ENCODE measurements around the gene ERCC1. TPM values are rescaled to one million over a fixed set of nuclear protein-coding genes. Genes with fewer than 3 reads are reported as not detected.

ERCC1 gene
- total RNA-seq, 1 donor: 73.0 TPM

DNA sequence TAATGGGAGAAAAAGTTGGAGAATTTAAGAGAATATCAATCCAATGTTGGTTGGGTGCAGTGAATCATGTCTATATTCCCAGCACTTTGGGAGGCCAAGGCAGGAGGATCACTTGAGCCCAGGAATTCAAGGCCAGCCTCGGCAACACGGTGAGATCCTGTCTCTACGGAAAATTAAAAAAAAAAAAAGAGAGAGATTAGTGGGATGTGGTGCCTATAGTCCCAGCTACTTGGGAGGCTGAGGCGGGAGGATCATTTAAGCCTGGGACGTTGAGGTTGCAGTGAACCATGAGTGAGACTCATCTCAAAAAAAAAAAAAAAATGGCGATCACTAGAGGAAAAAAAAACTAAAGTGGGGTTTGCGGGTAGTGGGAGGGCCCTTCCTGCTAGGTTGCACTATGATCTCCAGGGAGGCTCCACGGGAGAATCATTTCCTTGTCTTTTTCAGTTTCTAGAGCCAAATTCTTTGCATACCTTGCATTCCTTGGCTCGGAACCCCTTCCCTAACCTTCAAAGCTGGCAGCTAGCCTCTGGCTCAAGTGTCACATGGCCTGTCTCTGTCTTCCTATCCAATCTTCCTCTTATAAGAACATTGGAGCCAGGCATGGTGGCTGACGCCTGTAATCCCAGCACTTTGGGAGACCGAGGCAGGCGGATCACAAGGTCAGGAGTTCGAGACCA lies 47.5 kb downstream of the ERCC1 start:
- DNase-seq (ENCODE audit: low read depth): peak; percentile 84
- TF ChIP-seq, protein P1, sequence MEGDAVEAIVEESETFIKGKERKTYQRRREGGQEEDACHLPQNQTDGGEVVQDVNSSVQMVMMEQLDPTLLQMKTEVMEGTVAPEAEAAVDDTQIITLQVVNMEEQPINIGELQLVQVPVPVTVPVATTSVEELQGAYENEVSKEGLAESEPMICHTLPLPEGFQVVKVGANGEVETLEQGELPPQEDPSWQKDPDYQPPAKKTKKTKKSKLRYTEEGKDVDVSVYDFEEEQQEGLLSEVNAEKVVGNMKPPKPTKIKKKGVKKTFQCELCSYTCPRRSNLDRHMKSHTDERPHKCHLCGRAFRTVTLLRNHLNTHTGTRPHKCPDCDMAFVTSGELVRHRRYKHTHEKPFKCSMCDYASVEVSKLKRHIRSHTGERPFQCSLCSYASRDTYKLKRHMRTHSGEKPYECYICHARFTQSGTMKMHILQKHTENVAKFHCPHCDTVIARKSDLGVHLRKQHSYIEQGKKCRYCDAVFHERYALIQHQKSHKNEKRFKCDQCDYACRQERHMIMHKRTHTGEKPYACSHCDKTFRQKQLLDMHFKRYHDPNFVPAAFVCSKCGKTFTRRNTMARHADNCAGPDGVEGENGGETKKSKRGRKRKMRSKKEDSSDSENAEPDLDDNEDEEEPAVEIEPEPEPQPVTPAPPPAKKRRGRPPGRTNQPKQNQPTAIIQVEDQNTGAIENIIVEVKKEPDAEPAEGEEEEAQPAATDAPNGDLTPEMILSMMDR (IDR thresholded peaks at IDR 0.05; ENCODE audit: insufficient read depth, low read depth, low read length): no peak

DNA sequence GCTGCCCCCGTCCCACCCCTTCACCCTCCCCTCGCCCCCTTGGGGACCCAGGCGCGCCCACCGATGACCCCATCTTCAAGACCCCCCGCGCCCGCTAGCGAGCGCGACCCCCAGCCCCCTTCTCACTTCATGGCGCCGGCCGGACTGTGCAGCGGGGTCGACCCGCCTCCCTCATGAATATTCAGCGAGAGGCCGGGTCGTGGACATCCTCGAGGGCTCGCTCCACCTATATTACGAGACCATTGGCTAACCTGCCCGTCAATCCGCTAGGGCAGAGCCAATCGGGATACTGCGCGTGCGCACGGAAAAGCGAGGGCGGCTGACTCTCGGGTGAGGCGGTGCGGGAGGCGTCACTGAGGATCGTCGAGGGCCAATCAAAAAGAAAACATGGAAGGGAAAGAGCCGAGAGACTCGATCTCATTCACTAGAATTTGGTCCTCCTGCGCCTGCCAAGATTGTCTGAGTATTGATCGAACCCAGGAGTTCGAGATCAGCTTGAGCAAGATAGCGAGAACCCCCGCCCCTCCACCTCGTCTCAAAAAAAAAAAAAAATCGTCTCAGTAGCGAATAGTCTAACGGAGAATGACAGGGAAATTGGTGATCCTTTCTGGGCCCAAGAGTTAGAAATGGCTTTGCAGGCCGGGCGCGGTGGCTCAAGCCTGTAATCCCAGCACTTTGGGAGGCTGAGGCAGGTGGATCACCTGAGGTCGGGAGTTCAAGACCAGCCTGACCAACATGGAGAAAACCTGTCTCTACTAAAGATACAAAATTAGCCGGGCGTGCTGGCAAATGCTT lies 53.1 kb downstream of the ERCC1 start, which contains the start of gene ERCC2:
Gene ERCC2 (minus strand): TSS at position 164 of the 795 bp plus-strand sequence. CDS start 33 bp downstream, at position 131.
- TF ChIP-seq, protein P1 (IDR thresholded peaks at IDR 0.05; ENCODE audit: insufficient read depth, low read depth, low read length): no peak
- peak; percentile 99 for DNase-seq (ENCODE audit: low read depth)
- peak within 1 kb of the TSS; percentile 86 for H3K4me3 ChIP-seq (ENCODE audit: low read depth, low read length)

More for the DNA sequence above, 47.5 kb downstream of the ERCC1 start:
- H3K4me3 ChIP-seq (ENCODE audit: low read depth, low read length): no peak overlapping the region

DNA sequence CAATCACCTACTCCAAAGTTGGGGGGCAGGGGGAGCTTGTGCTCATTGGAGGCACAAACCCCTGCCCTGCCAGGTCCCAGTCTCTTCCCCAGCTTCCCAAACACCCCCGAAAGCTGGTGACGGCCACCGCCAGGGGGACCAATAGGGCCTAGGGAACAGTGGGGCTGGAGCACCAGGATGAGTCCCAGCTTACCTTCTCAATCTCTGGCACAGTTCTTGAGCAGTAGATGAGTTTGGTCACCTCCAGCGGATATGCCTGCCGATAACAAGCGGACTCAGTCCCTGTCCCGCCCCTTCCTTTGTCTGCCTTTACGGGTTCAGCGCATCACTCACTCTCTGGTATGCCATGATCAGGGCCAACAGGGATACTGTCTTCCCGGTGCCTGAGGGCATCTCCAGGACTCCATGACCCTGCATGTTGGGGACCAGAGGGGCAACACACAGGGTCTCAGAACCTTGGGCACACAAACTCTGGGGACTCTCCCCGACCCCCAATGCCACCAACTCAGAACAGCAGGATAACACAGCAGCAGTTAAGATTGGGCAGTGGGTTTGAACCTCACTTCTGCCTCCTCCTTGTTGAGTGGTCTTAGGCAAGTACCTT lies 54.9 kb downstream of the ERCC1 start:
- TF ChIP-seq, protein P1 (IDR thresholded peaks at IDR 0.05; ENCODE audit: insufficient read depth, low read depth, low read length): no peak
- no peak for DNase-seq (ENCODE audit: low read depth)
- no peak overlapping the region for H3K4me3 ChIP-seq (ENCODE audit: low read depth, low read length)

DNA sequence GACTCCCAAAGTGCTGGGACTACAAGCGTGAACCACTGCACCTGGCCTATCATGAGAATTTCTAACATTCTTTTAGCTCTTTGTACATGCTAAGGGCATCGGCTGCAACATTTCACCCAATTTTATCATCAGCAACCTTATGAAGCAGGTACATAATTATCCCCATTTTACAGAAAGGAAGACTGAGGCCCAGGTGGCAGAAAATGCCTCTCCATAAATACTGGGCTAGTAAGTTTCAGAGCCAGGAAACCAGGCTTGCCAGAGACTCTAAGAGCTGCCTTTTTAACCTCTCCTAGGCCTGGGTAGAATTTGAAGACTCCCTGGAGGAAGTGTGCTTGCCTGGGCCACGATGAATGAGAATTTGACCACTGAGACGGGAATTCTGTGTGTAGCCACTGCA lies 55.6 kb downstream of the ERCC1 start:
- TF ChIP-seq, protein P1 (IDR thresholded peaks at IDR 0.05; ENCODE audit: insufficient read depth, low read depth, low read length): no peak
- no peak overlapping the region for H3K4me3 ChIP-seq (ENCODE audit: low read depth, low read length)
- DNase-seq (ENCODE audit: low read depth): no peak

DNA sequence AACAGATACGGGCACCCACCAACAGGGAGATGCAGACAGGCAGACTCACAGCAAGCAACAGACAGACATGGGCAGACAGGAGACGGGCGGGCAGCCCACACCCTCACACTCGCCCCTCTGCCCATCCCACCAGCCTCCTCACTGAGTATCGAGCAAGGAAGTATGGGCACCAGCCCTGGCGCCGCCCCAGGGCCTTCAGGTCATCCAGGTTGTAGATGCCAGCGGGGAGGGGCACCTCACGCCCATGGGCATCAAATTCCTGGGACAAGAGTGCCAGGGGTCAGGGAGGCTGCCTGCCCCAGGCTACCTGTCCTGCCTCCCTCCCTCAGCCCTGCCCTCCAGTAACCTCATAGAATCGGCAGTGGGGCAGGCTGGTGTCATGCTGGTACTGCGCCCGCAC lies 59.0 kb downstream of the ERCC1 start:
- TF ChIP-seq, protein P1 (IDR thresholded peaks at IDR 0.05; ENCODE audit: insufficient read depth, low read depth, low read length): no peak
- no peak overlapping the region for H3K4me3 ChIP-seq (ENCODE audit: low read depth, low read length)
- no peak for DNase-seq (ENCODE audit: low read depth)

DNA sequence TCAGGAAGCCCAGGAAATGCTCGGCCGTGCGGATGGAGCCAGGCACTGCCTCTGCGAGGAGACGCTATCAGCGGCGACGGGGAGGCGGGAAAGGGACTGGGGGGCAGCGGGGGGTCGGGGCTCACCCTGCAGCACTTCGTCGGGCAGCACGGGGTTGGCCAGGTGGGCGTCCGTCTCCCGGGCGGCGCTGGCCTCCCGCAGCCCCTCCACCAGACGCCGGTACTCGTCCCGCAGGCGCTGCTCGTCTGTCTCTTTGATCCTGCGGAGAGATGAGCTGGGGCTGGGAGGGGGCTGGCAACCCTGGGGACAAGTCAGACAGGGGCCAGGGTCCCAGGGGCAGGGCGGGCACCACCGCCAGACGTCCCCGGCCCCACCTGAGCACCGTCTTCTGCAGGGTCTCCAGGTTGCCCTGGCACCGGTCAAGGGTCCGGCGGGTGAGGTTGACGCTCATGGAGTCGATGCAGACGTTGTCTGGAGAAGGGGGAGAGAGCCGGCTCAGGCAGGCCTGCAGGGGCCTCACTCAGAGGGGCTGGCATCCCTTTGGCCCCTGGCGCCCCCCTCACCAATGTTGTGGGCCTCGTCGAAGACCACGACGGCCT lies 59.8 kb downstream of the ERCC1 start:
- no peak for DNase-seq (ENCODE audit: low read depth)
- TF ChIP-seq, protein P1 (IDR thresholded peaks at IDR 0.05; ENCODE audit: insufficient read depth, low read depth, low read length): no peak
- no peak overlapping the region for H3K4me3 ChIP-seq (ENCODE audit: low read depth, low read length)

Measured in fibroblast of villous mesenchyme (primary cell).